DND-41 (cell line): ENCODE data around the gene THUMPD2.

Experiments used
- ATAC-seq: fragments of 200-7000 bp; cut with Tn5 transposase; 3 replicates; pipeline ENCODE4 v1.9.1; 2021; ENCODE audit warnings: low read depth; ENCODE audit not compliant: insufficient read depth
- DNase-seq: peaks from one replicate; pipeline ENCODE4 v3.0.0-alpha.2; 2020
- H2AFZ ChIP-seq: 2 replicates; pipeline ENCODE4 v1.6.0; 2012; ENCODE audit warnings: low read depth, low read length
- H3K27ac ChIP-seq: 2 replicates; pipeline ENCODE4 v1.5.1; 2012; ENCODE audit warnings: low read length, inconsistent platforms
- H3K27me3 ChIP-seq: fragments of 200-600 bp; sonication (generic); 2 replicates; pipeline ENCODE4 v1.6.0; 2012; ENCODE audit warnings: low read length, mild to moderate bottlenecking, inconsistent platforms; ENCODE audit not compliant: insufficient read depth, poor library complexity
- H3K36me3 ChIP-seq: 2 replicates; pipeline ENCODE4 v1.5.1; 2012; ENCODE audit warnings: low read length, inconsistent platforms; ENCODE audit not compliant: insufficient read depth
- H3K4me1 ChIP-seq: 2 replicates; pipeline ENCODE4 v1.5.1; 2012; ENCODE audit warnings: mild to moderate bottlenecking, low read length; ENCODE audit not compliant: insufficient read depth
- H3K4me2 ChIP-seq: 2 replicates; pipeline ENCODE4 v1.6.0; 2012; ENCODE audit warnings: mild to moderate bottlenecking, moderate library complexity, low read length, inconsistent platforms; ENCODE audit not compliant: insufficient read depth
- H3K4me3 ChIP-seq, 2 experiments: fragments of 200-600 bp in 1 of 2; shearing (Covaris generic) in 1 of 2; 2 replicates each; pipeline ENCODE4 v1.5.1; 2012 to 2016; ENCODE audit warnings: inconsistent platforms in 2 of 2, low read length in 2 of 2, mild to moderate bottlenecking in 2 of 2, low read depth in 1 of 2, moderate library complexity in 1 of 2
- H3K79me2 ChIP-seq: 2 replicates; pipeline ENCODE4 v1.6.0; 2012; ENCODE audit warnings: low read length, inconsistent platforms; ENCODE audit not compliant: insufficient read depth
- H3K9ac ChIP-seq: 2 replicates; pipeline ENCODE4 v1.6.0; 2012; ENCODE audit warnings: low read depth, mild to moderate bottlenecking, inconsistent platforms, low read length, moderate library complexity
- H3K9me3 ChIP-seq: 2 replicates; pipeline ENCODE4 v1.5.1; 2012; ENCODE audit warnings: low read length, moderate library complexity, mild to moderate bottlenecking, inconsistent platforms; ENCODE audit not compliant: insufficient read depth, severe bottlenecking
- H4K20me1 ChIP-seq: 2 replicates; pipeline ENCODE4 v1.6.0; 2012; ENCODE audit warnings: low read length; ENCODE audit not compliant: insufficient read depth
- CTCF ChIP-seq: IDR thresholded peaks from 2 replicates; pipeline ENCODE4 v1.5.1; 2012; ENCODE audit warnings: borderline replicate concordance, low read length, moderate library complexity, mild to moderate bottlenecking; ENCODE audit not compliant: poor library complexity, severe bottlenecking; ENCODE audit errors: extremely low read depth
- EZH2 ChIP-seq: IDR thresholded peaks from 3 replicates; pipeline ENCODE4 v1.6.1; 2012; ENCODE audit warnings: borderline replicate concordance, low read depth, mild to moderate bottlenecking, moderate library complexity, low read length, inconsistent platforms; ENCODE audit not compliant: severe bottlenecking

Gene THUMPD2

GRCh38 chr2:39701137-39701536 is 77.9 kb downstream of the THUMPD2 start:
- DNase-seq (no peak), ATAC-seq (no peak)
- no peaks in the 10 kb centered on the region for H3K4me1 ChIP-seq
- no peaks in the 10 kb centered on the region for H3K36me3 ChIP-seq
- H3K4me2 ChIP-seq: no peak overlapping the region
- no peak overlapping the region for H3K27ac ChIP-seq
- H3K9ac ChIP-seq: no peak overlapping the region
- H2AFZ ChIP-seq: no peak overlapping the region
- TF ChIP-seq EZH2 (no peak), CTCF (no peak)
- peaks cover 22% of the 10 kb centered on the region for H3K9me3 ChIP-seq
- no peak overlapping the region for H3K4me3 ChIP-seq
- no peaks in the 10 kb centered on the region for H4K20me1 ChIP-seq
- H3K79me2 ChIP-seq: no peaks in the 10 kb centered on the region
- H3K27me3 ChIP-seq: no peaks in the 10 kb centered on the region

- H3K79me2 ChIP-seq: no peaks in the 10 kb centered on the region
- H2AFZ ChIP-seq: no peak overlapping the region
- no peaks in the 10 kb centered on the region for H3K36me3 ChIP-seq
- no peaks in the 10 kb centered on the region for H3K4me1 ChIP-seq
- no peak overlapping the region for H3K4me3 ChIP-seq
- no peaks in the 10 kb centered on the region for H4K20me1 ChIP-seq
- H3K4me2 ChIP-seq: no peak overlapping the region
- ATAC-seq (no peak), DNase-seq (no peak)
- no peak overlapping the region for H3K27ac ChIP-seq
- H3K27me3 ChIP-seq: no peaks in the 10 kb centered on the region
- H3K9ac ChIP-seq: no peak overlapping the region
- peaks cover 18% of the 10 kb centered on the region for H3K9me3 ChIP-seq
- TF ChIP-seq EZH2 (no peak), CTCF (no peak)
Observed at GRCh38 chr2:39697454-39697853, 81.6 kb downstream of the THUMPD2 start.

GRCh38 chr2:39696838-39697237 is 82.2 kb downstream of the THUMPD2 start:
- DNase-seq (no peak), ATAC-seq (no peak)
- H3K9me3 ChIP-seq: peaks cover 12% of the 10 kb centered on the region

More at GRCh38 chr2:39696838-39697237, 82.2 kb downstream of the THUMPD2 start:
- no peaks in the 10 kb centered on the region for H4K20me1 ChIP-seq
- H3K36me3 ChIP-seq: no peaks in the 10 kb centered on the region
- H3K4me3 ChIP-seq: no peak overlapping the region
- no peak overlapping the region for H3K27ac ChIP-seq
- H3K4me2 ChIP-seq: no peak overlapping the region
- no peak for TF ChIP-seq CTCF
- no peak for TF ChIP-seq EZH2
- H2AFZ ChIP-seq: no peak overlapping the region
- no peaks in the 10 kb centered on the region for H3K27me3 ChIP-seq
- H3K79me2 ChIP-seq: no peaks in the 10 kb centered on the region
- H3K4me1 ChIP-seq: no peaks in the 10 kb centered on the region
- no peak overlapping the region for H3K9ac ChIP-seq
